Hematopoietic multipotent progenitor cell treated with erythropoietin and hydrocortisone succinate and interleukin-3 and kit ligand, for 15 days (in vitro differentiated cells): ENCODE measurements around the gene RCOR1.
"Not testable (repeated sequence)": the region's sequence is repeated elsewhere in the genome, so short reads cannot be mapped to it uniquely, and the experiment has no call there.

Experiments used
- DNase-seq: peaks from one replicate; pipeline ENCODE4 v3.0.0-alpha.2; 2015; ENCODE audit warnings: low spot score

The RCOR1 gene

DNA sequence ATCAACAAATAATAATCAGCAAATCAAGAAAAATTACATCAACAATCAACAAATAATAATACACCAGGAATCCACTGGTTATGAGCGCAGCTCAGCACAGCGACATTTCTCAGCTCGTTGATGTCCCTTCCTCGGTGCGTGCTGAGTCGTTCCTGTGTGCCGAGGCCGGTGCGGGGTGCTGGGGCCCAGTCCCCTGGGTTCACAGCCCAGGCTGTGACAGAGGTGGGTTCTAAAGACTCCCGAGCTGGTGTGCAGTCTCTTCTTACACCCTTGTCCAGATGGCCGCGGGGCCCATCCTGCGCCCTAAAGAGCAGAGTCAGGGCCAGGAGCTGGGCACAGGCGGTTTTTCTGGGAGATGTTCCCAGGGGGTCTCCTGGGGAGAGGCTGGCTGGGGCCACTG, 157.9 kb downstream of the RCOR1 start:
- no peak for DNase-seq

DNA sequence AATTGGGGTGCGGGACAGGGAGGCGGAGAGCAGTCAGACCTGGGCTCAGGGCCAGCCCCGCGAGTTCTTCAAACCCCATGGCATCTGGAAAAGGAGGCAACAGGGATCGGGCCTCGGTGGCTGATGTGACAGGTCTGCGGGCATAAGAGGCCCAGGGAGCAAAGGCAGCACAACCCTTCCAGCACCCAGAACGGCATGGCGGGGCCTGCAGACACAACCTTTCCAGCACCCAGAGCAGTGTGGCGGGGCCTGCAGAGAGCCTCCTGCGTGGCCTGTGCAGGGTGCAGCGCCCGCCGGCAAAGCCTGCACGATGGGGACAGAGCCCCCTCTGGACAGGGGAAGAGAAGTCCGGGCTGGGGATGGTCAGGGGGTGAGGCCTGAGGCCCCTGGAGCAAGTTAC, 158.6 kb downstream of the RCOR1 start:
- no peak for DNase-seq

DNA sequence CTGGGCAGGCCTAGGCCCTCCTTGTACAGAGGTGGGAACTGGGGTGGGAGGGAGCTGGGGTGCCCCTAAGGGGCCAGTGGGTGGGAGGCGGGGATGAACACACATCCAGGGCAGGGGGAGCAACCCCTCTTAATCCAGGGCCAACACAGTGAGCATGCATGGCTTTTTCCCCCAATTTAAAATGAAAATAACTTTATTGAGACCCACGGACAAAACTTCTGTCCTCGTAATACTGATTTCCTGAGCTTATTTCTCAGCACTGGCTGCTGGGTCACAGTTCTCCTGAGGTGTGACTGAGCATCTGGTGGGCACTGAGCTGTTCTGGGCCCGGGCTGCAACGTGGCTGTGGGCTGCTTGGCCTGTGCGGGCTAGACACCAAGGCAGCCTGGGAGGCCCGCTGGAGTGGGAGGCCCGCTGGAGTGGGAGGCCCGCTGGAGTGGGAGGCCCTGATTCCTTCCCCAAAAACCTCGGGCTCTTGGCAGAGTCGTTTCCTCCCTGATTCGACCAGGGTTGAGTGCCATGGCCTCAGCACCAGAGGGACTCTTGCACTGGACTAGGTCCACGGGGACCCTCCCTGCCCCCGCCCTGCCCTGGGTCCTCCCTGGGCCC, 159.9 kb downstream of the RCOR1 start:
- DNase-seq: no peak

DNA sequence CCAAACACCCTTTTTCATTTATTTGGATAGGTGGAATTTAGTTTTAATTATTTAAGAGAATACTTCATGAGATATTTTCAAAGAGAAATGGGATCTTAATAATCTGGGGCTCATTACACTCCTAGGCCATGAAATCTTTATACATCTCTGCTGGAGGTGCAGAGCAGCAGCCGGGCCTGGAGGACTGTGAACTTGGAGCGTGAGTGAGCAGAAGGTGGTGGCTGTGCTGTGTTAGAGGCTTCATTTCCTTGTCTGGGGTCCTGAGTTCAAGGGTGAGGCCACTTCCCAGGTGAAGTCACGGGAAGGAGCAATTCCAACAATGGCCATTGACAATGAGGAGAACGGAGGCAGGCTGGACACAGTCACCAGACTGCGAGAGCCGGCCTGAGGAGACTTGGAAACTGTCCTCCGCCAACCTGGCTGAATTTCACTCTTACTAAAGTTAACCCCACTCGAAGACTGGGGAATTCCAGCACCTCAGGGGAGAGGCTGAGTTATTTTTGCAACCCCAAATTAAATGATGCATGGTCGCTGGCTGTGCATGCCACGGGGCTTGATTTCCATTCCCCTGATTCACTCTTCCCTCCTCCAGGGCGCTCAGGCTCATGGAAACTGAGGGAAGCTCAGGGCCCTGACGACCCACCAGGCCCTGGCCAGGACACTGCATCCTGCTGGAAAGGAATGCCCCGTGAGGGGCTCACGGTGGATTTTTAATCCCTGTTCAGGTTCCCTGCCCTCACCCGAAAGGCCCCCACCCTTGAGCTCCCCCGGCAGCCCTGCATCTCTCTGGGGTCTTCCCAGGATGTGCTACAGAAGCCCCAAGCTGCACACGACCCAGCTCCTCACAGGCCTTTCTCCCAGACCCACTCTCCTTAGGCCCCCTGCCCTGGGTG, 162.2 kb downstream of the RCOR1 start:
- DNase-seq: no peak

DNA sequence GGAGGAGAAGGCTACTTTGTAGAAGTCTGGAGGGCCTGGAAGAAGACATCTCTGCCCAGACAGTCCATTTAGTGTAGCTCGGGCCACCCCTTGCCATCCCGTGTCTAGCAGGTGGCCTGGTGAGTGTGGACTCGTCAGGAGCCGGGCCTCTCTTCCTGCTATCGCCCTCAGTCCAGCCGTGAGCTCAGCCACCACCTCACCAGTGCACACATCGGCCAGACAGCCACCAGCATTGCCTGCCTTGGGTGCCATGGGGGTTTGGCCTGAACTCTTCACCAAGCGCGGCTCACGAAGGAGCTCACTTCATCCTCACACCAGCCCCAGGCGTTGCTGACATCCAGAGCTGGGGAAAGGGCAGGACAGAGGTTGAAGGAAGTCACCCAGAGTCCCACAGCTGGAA, 165.2 kb downstream of the RCOR1 start:
- DNase-seq: no peak

DNA sequence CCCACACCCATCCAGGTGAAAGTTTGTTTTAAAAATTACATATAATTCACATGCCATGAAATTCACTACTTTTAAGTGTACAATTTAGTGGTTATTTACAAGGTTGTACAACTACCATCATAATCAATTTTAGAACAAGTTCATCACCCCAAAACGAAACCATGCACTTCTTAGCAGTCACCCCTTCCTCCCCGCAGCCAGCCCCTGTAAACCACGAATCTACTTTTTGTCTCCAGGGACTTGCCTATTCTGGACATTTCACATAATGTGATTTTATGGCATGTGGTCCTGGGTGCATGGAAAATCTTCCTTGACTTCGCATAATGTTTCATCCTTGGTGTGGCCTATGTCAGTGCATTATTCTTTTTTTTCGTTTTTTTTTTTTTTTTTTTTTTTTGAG, 165.6 kb downstream of the RCOR1 start:
- DNase-seq: no peak

DNA sequence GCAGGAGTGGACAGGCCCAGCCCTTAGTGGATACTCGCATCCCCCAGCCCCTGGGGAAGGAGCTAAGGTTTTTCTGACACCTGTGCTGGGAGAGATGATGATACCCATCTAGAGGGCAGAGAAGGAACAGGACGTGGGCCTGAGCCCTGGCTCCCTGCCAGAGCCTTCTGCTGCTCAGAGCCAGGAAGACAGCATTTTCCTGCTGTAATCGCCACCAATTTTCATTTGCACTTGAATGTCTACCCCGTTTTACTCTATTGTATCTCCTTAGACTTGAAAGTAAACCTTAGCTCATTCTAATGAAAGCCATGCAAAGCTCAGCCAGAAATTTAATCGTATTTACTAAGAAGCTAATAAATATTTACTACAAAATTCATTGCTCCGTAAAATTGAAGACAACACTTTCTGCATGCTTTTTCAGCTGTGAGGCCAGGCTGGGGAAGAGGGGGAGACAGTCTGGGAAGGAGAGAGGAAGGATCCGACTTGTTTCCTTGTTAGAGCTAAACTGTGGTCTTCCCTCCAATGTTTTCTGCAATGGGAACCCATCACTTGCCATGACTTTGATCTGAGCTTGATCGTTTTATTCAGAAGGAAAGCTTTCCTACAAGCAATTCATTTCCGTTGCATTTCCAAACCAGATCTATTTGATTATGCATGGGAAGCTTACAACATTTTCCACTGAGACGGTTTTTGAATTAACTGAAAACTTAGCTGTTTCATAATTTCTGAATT, 167.2 kb downstream of the RCOR1 start:
- DNase-seq: no peak

DNA sequence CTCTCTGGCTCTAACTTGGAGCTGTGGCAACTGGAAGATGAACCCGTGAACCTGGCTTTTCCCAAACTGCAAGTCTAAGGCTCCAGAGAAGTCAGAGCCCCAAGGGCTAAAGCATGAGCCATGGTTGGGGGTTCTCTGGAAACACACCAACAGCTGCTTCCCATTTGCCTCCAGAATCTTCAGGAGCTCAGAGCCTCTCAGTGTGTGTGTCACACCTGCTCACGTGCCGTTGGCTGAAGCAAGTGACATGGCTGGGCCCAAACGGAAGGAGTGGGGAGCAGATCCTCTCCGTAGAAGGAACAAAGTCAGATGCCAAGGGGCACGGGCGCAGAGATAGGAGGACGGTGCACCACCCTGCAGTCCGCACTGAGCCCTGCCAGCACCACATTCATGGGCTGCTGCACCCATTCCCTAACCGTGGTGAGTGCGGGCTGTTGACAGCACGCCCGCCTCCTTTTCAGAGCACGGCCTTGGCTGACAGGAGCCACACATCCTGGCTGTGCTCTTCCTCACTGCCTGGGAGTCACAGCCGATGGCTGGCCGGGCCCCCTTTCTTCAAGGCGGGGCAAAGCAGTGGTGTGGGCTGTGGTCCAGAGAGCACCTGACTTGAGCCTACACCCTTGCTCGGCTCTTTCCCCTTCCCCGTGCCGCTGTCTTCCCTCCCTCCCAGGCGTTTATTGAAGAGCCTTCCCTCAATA, 168.2 kb downstream of the RCOR1 start:
- DNase-seq: no peak

DNA sequence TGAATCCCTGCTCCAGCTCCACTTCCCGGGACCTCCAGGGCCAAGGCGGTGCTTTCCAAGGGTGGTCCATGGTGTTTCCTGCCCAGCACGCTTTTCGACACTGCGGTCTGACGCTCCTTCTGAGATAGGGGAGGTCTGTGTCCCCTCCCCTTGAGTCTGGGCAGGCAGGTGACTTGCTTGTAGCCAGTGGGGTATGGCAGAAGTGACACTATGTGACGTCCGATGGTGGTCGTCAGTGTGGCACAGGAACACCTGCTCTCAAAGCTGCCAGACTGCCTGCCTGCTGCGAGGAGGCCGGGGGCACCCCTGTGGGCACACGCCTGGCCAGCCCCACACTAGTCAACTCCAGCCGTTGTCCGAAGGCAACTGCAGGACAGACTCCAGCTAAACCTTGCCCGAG, 168.8 kb downstream of the RCOR1 start:
- DNase-seq: no peak

DNA sequence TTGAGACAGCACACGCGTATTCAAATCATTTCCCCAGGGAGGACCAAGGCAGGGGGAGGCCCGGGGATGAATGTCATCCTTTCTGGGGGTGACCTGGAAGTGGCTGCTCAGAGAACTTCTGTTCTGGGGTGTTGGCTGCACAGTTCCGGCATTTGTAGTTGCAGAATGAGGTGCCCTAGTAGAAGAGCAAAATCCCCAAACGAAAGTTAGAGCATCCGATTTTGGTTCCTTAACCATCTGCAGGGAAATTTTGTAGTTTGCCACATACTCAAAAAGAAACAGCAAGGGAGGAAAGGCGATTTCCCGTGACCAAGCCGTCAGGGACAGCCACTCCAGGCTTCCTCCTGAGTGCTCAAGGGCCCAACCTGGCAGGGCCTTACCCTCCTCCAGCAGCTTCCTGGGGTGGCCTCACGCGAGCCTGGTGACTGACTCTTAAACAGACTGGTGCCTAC, 171.8 kb downstream of the RCOR1 start:
- DNase-seq: no peak

DNA sequence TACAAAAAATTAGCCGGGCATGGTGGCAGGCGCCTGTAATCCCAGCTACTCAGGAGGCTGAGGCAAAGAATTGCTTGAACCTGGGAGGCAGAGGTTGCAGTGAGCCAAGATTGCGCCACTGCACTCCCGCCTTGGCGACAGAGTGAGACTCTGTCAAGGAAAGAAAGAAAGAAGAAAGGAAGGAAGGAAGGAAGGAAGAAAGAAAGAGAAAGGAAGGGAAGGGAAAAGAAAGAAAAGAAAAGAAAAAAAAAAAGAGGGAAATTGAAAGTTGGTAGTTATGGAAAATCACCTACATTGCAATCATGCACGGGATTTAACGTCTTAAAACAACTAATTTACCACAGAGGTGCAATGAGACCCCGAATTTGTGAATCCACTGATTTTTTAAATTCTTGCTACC, 173.3 kb downstream of the RCOR1 start:
- not testable (repeated sequence) for DNase-seq

DNA sequence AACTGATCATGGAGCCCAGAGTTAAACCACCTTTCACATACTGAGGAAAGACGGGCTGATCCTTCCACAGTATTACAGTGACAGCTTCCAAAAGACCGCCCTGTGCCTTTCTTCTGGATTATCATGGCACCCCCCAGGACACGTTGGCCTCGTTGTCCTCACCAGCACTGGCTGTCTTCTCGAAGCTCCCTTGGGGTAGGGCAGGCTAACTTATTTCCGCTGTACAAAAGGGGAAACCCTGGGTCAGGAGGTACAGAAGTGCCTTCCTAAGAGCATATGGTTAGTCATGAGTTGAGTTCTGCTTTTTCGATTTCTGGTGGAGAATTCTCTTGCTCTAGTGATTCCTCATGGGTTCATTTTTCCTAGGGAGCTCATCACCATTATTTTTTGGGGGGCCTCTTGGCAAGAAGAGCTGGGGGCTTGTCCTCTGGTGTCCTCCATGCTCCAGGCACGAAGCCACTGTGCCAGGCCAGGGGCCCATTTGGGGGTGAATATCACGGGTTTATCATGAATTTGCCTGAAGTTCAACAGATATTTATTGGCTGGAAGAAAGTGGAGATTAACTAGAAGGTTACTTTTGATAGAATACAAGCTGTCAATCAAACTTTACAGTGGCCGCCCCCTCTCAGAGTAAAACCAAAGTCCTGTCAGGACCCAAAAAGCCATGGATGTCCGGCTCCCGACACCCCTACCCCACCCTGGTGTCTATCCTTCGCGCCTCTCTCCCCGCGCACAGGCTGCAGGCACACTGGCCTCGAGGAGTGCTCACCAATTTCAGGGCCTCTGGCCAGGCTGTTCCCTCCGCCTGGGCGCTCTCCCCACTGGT, 176.0 kb downstream of the RCOR1 start:
- DNase-seq: no peak

DNA sequence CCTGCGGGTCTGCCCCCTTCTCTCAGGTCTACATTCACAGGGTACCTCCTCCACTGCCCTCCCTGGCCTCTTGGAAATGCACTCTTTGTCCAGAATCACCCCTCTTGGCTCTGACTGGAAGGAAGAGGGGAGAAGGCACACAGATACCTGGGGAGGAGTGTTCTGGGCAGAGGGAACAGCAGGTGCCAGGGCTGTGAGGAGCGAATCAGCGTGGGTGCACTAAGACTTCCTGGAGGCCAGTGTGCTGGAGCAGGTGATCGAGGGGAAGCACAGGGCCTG, 176.5 kb downstream of the RCOR1 start:
- no peak for DNase-seq

DNA sequence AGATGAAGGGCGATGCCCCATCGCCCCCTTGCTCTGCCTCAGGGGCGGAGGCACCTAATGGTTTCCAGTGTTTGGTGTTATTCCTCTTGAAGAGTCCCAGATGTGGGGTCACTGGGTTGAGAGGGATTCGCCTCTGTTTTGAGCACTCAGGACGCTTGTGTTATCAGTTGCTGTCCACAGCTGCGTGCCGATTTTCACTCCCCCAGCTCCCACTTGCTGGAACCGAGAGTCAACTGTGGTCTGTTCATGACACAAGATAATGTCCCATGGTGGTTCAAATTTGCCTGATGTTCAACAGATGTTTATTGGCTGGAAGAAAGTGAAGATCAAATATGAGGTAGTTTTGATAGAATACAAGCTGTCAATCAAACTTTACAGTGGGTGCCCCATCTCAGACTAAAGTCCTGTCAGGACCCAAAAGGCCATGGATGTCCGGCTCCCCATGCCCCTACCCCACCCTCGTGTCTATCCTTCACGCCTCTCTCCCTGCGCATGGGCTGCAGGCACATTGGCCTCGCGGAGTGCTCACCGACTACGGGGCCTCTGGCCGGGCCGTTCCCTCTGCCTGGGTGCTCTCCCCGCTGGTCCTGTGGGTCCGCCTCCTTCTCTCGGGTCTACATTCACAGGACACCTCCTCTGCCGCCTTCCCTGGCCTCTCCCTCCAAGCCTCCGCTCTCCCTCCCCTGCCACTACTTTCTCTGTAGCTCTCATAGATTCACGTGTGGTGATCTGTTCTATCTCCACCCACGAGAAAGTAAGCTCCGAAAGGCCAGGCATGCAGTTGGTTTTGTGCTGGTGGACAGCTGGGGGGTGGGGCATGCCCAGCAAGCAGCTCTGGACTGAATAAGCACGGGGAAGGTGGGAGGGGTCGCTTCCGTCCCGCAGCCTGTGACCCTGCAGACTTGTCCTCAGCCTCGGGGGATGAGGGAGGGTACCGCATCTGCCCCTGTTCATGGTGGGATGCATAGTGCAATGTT, 178.0 kb downstream of the RCOR1 start:
- DNase-seq: no peak

DNA sequence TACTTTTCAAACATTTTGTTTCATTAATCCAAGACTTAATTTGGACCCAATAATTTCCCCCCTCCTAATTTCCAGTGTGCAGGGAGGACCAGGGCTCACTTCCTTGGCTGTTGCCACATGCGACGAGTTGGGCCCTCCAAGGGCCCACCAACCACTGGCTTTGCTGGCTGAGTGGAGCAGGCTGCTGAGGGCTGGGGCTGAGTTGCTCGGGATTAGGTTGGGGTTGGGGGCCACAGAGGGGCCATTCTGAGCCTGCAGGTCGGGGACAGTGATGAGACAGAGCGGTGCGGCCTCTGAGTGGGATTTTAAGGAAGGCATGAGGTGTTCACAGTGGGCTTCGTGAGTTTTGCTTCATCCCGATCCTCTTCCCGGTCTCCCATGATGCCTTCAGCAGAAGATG, 178.7 kb downstream of the RCOR1 start:
- DNase-seq: no peak

DNA sequence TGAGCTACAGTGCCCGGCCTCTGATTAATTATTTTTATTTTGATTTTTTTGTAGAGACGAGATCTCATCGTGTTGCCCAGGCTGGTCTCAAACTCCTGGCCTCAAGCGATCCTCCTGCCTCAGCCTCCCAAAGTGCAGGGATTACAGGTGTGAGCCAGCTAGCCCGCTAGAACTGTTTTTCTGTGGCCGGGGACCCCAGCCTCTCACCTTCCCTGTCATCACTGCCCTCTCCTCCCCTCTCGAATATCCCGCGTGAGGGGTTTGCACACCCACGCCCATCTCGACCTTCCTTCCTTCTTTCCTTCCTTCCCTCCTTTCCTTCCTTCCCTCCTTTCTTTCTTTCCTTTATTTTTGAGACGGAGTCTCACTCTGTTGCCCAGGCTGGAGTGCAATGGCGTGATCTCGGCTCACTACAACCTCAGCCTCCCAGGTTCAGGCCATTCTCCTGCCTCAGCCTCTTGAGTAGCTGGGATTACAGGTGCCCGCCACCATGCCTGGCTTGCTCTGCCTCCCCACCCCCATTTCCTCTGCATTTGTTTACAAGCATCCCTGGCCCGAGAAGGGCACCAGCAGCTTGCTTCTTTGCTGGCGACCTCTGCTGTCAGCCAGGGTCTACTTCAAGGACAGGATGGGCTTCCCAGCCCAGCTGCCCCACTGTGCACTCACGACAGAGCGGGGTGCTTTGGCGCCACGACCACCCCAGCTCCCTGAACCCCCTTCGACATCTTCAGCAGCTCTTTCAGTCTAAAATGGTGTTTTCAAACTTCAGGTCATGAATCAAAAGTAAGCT, 180.5 kb downstream of the RCOR1 start:
- no peak for DNase-seq

DNA sequence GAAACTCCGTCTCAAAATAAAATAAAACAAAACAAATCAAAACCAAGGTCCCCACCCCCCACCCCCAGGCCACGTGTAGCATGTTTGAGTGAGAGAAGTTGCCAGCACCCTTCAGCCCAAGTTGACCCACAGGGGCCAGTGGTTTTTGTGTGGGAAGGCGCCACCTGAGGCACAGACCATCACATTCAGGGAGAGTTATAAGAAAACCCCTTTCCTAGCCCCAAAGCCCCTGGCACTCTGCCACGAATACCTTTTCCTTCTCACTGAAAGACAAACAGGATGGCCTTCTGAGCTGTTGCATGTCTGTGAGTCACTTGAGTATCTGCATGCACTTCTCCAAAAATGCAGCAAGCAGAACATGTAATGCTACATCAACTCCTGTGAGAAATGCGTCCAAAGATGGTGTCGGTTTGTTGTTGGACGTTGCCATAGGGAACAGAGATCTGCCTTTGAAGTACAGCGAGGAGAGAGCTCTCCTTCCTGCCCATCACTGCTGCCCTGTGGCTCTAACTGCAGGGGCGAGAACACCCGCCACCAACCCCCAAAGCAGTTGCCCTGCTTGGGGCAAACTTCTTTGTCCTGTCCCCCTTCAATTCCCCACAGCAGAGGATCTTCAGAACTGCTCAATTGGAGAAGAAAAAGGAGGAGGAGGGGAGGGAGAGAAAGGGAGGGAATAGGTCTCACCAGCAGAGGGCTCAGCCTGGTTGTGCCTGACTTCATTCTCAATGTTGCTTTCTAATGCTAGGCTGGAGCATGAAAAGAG, 182.1 kb downstream of the RCOR1 start:
- no peak for DNase-seq

DNA sequence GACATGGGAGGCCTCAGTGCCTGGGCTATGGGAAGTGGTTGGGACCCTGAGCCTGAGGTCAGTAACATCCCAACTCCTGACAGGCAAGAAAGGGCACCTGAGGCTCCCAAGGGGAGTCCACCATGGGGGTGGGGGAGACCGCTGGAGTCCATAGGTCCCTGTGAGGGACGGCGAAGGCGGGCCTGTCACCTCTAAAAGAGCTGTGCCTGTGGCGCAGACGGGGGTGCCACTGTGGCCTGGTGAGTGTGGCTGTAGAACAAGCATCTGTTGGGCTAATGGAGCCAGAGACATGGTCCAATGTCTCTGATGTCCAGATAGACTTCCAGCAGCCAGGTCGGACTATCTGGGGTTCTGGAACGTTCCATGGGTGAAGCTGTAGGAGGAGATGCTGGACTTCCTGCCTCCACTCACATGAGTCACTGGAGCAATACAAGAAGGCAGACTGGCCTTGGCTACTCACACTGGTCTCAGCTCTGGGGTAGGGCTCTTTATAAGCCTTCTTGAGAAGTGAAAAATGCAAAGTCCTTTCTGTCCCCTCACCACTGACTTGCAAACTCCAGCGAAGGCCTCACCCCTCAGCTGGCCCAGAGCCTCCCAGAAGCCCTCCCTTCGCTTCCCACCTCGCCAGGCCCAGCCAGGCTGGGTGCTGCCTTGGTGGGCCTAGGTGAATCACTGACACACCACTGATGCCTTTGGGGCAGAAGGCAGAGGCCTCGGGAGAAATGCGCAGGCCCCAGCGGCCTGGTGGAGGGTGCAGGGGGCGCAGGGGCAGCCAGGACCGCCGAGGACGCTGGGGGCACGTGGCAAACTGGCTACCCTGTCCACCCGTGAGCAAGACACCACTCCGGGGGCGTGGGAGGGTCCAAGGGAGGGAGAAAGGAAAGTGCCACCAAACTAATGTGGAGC, 183.7 kb downstream of the RCOR1 start:
- DNase-seq: no peak
